Stimulated activated CD4-positive, alpha-beta T cell treated with anti-CD3 and anti-CD28 coated beads, Interleukin-12 subunit alpha, Interleukin-12 subunit beta, amount 100 ng/mL, for 24 hours (primary cell): ENCODE data around the gene GNAQ.

Source experiments
- DNase-seq, 2 experiments: peaks; one replicate each; pipeline ENCODE4 v3.0.0-alpha.2; 2020; ENCODE audit warnings: low read depth in 2 of 2

Gene GNAQ

DNA sequence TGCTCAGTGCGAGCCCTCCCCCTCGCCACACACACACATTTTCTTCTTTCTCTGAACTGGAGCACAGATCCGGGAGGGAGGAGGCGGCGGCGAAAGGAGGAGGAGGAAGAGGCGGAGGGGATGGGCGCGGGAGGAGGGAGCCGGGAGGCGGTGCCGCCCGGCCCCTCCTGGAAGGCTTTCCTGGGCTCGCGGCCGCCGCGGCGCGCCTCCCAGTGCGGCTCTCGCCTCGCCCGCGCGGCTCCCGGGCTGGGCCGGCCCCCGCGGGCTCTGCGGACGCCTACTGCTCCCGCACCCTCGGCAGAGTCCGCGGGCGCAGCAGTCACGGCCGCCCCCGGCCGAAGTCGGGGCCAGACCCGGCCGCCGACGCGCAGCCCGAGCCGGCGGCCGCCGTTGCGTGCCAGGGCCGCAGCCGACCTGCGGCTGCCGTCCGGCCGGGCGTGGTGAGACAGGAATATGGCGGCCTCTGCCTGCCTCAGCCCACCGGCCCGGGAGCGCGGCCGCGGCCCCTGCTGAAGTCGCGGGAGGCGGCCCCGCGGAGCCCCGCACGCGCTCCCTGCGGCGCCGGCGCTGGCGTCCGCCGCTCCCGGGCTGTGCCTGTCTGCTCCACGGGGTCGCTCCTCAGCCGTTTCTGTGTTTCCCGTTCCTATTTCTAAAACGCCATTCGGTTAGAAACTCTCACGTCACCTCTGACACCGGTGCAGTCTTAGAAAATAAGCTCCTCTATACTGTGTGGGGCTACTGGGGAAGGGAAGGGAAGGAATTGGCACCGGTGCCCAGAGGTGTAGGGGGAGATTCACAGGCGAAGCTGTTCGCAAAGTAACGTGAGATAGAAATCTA is 500 bp upstream of the GNAQ start:
- peak; percentile 59 to 76 for DNase-seq

DNA sequence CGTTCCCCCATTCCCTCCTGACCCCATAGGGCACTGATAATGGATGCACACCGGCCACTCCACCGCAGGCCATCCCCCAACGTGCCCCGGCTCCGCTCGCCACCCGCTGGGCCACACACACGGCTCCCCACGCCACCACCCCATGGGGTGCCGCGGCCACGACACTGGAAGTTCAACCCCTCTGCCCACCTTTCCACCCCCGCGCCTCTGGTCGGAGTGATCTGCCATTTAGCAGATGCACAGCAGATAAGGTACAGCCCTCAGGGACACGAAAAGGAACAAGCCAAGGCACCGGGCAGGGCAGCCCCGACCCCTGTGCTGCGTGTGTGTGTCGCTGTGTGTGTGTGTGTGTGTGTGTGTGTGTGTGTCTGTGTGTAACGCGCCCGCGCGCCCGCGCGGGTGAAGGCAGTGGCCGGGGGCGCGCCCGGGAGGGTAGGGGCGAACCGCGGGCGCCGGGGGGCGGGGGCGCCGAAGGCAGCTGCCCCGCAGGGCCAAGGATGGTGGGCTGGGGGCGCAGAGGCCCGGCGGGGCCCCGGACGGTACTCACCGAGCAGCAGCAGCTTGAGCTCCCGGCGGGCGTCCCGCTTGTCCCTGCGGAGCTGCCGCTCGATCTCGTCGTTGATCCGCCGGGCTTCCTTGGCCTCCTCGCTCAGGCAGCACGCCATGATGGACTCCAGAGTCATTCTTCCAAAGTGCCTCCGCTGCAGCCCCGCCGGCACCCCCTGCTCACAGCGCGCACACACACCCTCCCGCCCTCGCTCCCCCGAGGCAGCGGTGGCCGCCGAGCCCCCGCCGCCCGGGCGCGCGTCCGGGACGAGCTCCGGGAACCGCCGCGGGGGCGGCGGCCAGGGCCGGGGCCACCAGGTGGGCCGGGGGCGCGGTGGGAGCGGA is 813 bp downstream of the GNAQ start:
- peak; percentile 31 to 45 for DNase-seq

DNA sequence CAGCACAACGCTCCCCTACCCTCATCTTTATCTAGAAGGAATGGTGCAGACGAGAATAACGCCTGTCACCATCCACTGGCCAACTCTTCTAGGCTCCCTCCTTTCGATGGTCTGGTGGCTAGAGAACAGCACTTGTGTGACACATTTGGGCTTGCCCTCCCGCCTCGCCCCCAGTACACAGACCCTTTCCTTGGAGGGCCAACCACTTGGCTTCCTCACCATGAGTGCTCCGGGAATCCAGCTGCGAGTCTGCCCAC is 1.4 kb downstream of the GNAQ start:
- no peak for DNase-seq

GRCh38 chr9:78029551-78030295 is 1.9 kb downstream of the GNAQ start:
- no peak for DNase-seq

GRCh38 chr9:78028926-78029325 is 2.7 kb downstream of the GNAQ start:
- DNase-seq, result no peak

- DNase-seq, result no peak
These were observed 4.7 kb downstream of the GNAQ start for GRCh38 chr9:78026947-78027346.

- no peak for DNase-seq
These were observed 5.2 kb downstream of the GNAQ start for GRCh38 chr9:78026416-78026815.

DNA sequence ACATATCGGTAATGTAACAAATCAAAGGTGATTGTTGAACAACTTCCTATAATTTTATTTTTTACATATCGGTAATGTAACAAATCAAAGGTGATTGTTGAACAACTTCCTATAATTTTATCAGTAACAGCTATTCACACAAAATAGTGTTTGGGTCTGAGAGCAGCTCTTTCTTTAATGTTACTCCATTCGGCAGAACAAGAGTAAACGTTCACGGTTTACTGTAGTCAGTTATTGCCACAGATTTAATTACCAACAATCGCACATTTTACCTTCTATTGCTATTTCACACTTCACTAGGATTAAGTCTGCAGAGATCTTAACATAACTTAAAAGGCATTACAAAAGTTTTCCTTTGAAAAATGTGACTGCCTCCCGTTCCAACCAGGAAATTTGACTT is 6.4 kb downstream of the GNAQ start:
- DNase-seq, result no peak

DNA sequence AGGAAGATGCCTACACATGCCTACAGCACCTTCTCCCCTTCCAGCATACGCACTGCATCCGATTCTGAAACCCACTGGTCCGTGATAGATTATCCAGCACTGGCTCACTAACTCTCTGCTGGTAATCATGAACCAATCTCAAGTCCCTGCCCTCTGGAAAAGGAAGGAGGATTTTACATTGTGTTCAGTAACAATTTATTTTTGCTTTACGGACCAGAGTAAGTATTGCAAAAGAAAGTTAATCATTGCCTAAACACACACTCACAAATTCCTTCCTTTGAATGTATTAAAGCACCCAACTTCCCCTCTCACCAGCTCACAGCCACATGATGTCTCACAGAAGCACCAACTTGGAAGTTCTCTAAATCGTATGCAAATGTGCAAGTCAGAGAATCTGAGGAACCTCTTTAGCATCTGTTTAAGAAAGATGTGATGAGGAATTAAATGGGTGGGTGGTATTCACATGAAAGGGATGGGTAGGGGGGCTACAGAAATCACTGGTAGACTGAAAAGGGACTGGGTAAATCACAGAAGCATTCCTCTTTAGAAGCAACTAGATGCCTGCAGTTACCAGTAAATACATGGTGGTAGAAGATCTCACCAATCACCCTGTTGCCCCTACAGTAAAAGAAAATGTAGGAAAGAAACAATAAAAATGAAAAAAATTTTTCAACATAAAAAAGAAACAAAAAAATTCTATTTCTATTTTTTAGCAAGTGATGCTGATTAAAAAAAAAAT is 8.4 kb downstream of the GNAQ start:
- no peak for DNase-seq

GRCh38 chr9:78021697-78022096 is 9.9 kb downstream of the GNAQ start:
- no peak for DNase-seq

- no peak for DNase-seq
These were observed 14.4 kb downstream of the GNAQ start for GRCh38 chr9:78017190-78017693.

GRCh38 chr9:78015241-78015640 is 16.4 kb downstream of the GNAQ start:
- DNase-seq, result no peak

GRCh38 chr9:78014776-78015175 is 16.8 kb downstream of the GNAQ start:
- DNase-seq, result no peak

GRCh38 chr9:78013934-78014333 is 17.7 kb downstream of the GNAQ start:
- DNase-seq, result no peak

- DNase-seq, result no peak
These were observed 20.6 kb downstream of the GNAQ start for GRCh38 chr9:78011049-78011448.

DNA sequence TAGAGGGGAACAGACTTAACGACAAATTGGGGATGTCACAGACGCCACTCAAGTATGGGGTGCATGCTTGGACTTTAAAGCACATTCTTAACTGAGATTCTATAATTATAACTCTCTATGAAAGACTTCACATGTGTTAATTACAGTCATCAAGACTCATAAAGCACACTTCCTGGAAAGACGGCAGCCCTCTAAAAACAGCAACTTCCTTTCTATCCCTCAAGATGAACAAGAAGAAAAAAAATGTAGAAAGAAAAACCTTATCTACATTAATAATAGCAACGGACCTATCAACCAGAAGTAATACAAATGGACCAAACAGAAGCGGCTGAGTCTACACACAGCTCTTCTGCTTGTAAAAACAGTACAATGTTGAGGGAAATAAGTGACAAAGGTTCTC is 21.2 kb downstream of the GNAQ start:
- no peak for DNase-seq

- no peak for DNase-seq
These were observed 22.4 kb downstream of the GNAQ start for GRCh38 chr9:78009186-78009585.

DNA sequence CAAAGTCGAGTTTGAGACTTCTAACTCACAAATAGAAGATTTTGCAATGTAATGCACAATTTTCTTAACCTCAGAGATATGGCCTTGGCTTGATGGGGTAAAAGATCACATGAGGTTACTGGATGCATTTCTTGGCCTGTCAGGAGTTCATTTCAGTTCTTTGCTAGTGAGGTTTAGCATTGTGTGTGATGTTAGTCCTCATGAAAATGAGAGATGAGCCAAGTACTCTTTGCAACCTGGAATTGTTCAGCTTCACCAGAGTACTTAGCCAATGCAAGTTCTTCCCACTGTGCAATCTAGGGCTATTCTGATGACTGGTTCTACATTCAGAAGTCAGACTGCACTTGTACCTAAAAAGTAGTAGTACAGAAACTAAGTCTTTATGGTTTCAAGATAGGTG is 24.9 kb downstream of the GNAQ start:
- no peak for DNase-seq

GRCh38 chr9:78005231-78006002 is 26.2 kb downstream of the GNAQ start:
- DNase-seq, result no peak

GRCh38 chr9:78004478-78005229 is 27.0 kb downstream of the GNAQ start:
- no peak for DNase-seq
